Measurements from ENCODE around the gene GGN. TPM values are rescaled to one million over a fixed set of nuclear protein-coding genes. Genes with fewer than 3 reads are reported as not detected.
A peak's percentile ranks its signal among the peaks of the same experiment; 100 is the strongest.

The GGN gene
- total RNA-seq, 1 donor from 2014 or later = not detected

DNA sequence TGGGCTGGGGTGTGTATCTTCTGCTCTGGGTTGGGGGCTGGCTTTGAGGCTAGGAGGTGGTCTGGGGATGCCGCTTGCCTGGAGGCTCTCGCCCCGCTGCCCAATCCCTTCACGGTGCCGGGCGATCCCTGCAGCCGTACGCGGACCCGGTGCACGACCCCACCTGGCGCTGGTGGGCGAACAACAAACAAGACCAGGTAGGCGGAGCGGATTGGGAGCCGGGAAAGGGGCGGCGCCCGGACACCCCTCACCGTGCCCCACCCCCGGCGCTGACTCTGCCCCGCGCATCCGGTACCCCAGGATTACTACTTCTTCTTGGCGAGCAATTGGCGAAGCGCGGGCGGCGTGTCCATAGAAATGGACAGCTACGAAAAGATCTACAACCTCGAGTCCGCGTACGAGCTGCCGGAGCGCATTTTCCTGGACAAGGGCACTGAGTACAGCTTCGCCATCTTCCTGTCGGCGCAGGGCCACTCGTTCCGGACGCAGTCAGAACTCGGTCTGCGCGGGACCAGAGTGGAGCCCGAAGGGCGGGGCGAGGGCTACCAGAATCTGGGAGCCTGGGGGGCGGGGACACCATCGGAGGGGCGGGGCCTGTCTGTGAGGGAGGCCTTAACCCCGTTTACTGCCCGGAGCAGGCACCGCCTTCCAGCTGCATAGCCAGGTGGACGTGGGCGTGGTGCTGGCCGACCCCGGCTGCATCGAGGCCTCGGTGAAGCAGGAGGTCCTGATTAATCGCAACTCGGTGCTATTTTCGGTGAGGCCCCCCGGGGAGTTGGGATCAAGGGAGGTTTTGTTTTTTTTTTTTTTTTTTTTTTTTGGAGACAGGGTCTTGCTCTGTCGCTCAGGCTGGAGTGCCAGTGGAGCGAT is 25.5 kb downstream of the GGN start:
- Histone ChIP-seq H3K27ac (no peak overlapping the region), H3K4me1 (peaks cover 18% of the 10 kb centered on the region), H3K9me3 (no peaks in the 10 kb centered on the region), H3K27me3 (no peaks in the 10 kb centered on the region), H3K4me3 (peak overlapping the region; percentile 55 to 63), H3K36me3 (no peaks in the 10 kb centered on the region)
- DNase-seq (ENCODE audit: extremely low spot score in 2 of 2) = no peak
- TF ChIP-seq POLR2AphosphoS5 (IDR thresholded peaks at IDR 0.05; ENCODE audit: insufficient read depth in 1 of 2, low read depth in 1 of 2) = peak; percentile 28 to 51
- TF ChIP-seq, protein P1, sequence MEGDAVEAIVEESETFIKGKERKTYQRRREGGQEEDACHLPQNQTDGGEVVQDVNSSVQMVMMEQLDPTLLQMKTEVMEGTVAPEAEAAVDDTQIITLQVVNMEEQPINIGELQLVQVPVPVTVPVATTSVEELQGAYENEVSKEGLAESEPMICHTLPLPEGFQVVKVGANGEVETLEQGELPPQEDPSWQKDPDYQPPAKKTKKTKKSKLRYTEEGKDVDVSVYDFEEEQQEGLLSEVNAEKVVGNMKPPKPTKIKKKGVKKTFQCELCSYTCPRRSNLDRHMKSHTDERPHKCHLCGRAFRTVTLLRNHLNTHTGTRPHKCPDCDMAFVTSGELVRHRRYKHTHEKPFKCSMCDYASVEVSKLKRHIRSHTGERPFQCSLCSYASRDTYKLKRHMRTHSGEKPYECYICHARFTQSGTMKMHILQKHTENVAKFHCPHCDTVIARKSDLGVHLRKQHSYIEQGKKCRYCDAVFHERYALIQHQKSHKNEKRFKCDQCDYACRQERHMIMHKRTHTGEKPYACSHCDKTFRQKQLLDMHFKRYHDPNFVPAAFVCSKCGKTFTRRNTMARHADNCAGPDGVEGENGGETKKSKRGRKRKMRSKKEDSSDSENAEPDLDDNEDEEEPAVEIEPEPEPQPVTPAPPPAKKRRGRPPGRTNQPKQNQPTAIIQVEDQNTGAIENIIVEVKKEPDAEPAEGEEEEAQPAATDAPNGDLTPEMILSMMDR (IDR thresholded peaks at IDR 0.05) = no peak
- intact Hi-C loops (cut with DNase I) = no loop called here

DNA sequence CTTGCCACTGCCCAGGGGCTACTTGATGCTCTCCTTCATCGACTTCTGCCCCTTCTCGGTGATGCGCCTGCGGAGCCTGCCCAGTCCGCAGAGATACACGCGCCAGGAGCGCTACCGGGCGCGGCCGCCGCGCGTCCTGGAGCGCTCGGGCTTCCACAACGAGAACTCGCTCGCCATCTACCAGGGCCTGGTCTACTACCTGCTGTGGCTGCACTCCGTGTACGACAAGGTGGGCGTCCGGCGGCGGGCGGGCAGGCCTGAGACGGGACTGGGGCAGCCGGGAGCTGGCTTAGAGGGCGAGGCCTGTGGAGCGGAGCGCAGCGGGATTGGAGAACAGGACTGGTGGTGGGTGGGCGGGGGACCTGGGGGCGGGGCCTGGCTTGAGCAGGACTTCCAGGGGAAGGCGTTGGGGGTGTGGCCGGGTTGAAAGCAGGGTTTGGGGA is 26.2 kb downstream of the GGN start:
- TF ChIP-seq POLR2AphosphoS5 (IDR thresholded peaks at IDR 0.05; ENCODE audit: insufficient read depth in 1 of 2, low read depth in 1 of 2) = no peak
- TF ChIP-seq, protein P1 (IDR thresholded peaks at IDR 0.05) = no peak
- TF ChIP-seq POLR2A (IDR thresholded peaks at IDR 0.05) = no peak
- Histone ChIP-seq H3K27me3 (no peaks in the 10 kb centered on the region), H3K4me1 (peaks cover 18% of the 10 kb centered on the region), H3K9me3 (no peaks in the 10 kb centered on the region), H3K4me3 (peak overlapping the region; percentile 55 to 63), H3K27ac (no peak overlapping the region), H3K36me3 (no peaks in the 10 kb centered on the region)
- no peak for DNase-seq (ENCODE audit: extremely low spot score in 2 of 2)
- intact Hi-C loops (cut with DNase I) = no loop called here

DNA sequence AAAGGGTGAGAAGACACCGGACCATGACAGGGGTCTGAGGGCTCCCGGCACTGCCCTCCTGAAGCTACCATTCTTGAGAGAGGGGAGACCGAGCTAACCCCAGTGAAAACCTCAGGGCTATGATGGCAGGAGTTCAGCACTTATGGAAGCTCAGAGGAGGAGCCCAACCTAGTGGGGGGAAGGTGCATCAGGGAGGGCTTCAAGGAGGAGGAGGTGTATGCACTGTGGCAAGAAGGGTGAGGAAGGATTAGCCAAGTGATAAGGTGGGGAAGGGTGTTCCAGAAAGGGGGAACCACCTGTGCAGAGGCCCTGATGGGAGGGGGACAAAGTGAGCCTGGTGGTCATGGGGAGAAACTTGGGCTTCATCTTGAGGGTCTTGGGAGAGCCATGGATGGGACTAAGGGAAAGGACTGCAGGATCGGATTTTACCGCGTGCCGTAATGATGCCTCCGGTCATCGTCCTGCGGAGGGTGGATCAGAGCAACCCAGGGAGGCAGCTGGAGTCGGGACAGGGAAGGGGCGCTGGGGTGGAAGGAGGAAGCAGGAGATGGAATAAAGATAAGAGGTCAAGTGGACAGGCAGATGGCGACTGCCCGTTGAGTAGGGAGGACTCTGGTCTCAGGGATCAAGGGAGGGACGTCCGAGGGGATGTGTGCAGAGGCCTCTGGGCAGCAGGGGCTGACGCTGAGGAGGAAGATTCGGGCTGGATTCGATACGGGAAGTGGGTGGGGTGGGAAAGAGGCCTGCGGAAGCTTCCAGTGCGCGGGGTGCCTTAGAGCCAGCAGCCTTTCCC is 26.8 kb downstream of the GGN start:
- DNase-seq (ENCODE audit: extremely low spot score in 2 of 2) = no peak
- H3K4me1 ChIP-seq = peaks cover 18% of the 10 kb centered on the region
- H3K27ac ChIP-seq = no peak overlapping the region
- H3K4me3 ChIP-seq = peak overlapping the region; percentile 55 to 63
- TF ChIP-seq, protein P1 (IDR thresholded peaks at IDR 0.05) = no peak
- TF ChIP-seq POLR2AphosphoS5 (IDR thresholded peaks at IDR 0.05; ENCODE audit: insufficient read depth in 1 of 2, low read depth in 1 of 2) = no peak
- TF ChIP-seq POLR2A (IDR thresholded peaks at IDR 0.05) = no peak
- H3K27me3 ChIP-seq = no peaks in the 10 kb centered on the region
- intact Hi-C loops (cut with DNase I) = no loop called here
- H3K36me3 ChIP-seq = no peaks in the 10 kb centered on the region
- H3K9me3 ChIP-seq = no peaks in the 10 kb centered on the region

DNA sequence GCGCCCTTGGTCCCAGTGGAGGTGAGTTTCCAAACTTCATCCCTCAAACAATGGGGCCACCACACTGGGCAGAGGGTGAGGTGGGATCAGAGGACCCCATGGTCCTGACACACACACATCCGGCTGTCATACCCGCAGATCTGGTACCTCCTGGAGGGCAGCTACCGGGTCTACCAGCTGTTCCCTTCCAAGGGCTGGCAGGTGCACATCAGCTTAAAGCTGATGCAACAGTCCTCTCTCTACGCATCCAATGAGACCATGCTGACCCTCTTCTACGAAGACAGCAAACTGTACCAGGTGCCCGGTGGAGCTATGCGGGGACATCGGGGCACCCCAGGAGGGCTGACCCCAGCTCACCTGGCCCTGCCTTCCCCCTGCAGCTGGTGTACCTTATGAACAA is 27.5 kb downstream of the GGN start:
- Histone ChIP-seq H3K9me3 (no peaks in the 10 kb centered on the region), H3K36me3 (no peaks in the 10 kb centered on the region), H3K27me3 (no peaks in the 10 kb centered on the region), H3K4me3 (no peak overlapping the region), H3K27ac (no peak overlapping the region), H3K4me1 (peaks cover 18% of the 10 kb centered on the region)
- intact Hi-C loops (cut with DNase I) = no loop called here
- DNase-seq (ENCODE audit: extremely low spot score in 2 of 2) = no peak
- no peak for TF ChIP-seq POLR2A (IDR thresholded peaks at IDR 0.05)
- no peak for TF ChIP-seq POLR2AphosphoS5 (IDR thresholded peaks at IDR 0.05; ENCODE audit: insufficient read depth in 1 of 2, low read depth in 1 of 2)
- TF ChIP-seq, protein P1 (IDR thresholded peaks at IDR 0.05) = no peak

Measured in vagina (tissue), 2 donors.